Superior temporal gyrus (tissue), 1 donor: ENCODE measurements around the gene PTOV1.

Source experiments
- DNase-seq: peaks from one replicate; pipeline ENCODE4 v3.0.0-alpha.2; 2016; ENCODE audit errors: extremely low spot score

The PTOV1 gene

GRCh38 chr19:49858088-49858985 lies 7.4 kb downstream of the PTOV1 start:
- DNase-seq = peak; percentile 34

- DNase-seq = no peak
These were observed 8.8 kb downstream of the PTOV1 start for GRCh38 chr19:49859682-49860335.

GRCh38 chr19:49860336-49861102 lies 9.6 kb downstream of the PTOV1 start:
- no peak for DNase-seq

- DNase-seq = no peak
These were observed 10.1 kb downstream of the PTOV1 start for GRCh38 chr19:49861107-49861506.

- no peak for DNase-seq
These were observed 10.8 kb downstream of the PTOV1 start for GRCh38 chr19:49861541-49862378.

- no peak for DNase-seq
These were observed 11.7 kb downstream of the PTOV1 start for GRCh38 chr19:49862391-49863253.

- DNase-seq = no peak
These were observed 12.4 kb downstream of the PTOV1 start for GRCh38 chr19:49863254-49863934.

- DNase-seq = no peak
These were observed 13.0 kb downstream of the PTOV1 start for GRCh38 chr19:49863935-49864320.

GRCh38 chr19:49864890-49865289 lies 13.9 kb downstream of the PTOV1 start:
- DNase-seq = no peak

- peak; percentile 92 for DNase-seq
These were observed 16.2 kb downstream of the PTOV1 start, which contains the start of gene PNKP for GRCh38 chr19:49866933-49867782. Gene PNKP, minus strand, starts transcription at chr19:49867576. Its CDS starts 372 bp downstream, at chr19:49867204.

- DNase-seq = no peak
These were observed 18.1 kb downstream of the PTOV1 start for GRCh38 chr19:49869009-49869483.

- peak; percentile 100 for DNase-seq
These were observed 18.7 kb downstream of the PTOV1 start for GRCh38 chr19:49869484-49870308.

GRCh38 chr19:49870309-49870901 lies 19.4 kb downstream of the PTOV1 start:
- no peak for DNase-seq

- no peak for DNase-seq
These were observed 20.5 kb downstream of the PTOV1 start for GRCh38 chr19:49871349-49871985.

GRCh38 chr19:49872245-49873128 lies 21.5 kb downstream of the PTOV1 start:
- no peak for DNase-seq

- no peak for DNase-seq
These were observed 22.2 kb downstream of the PTOV1 start for GRCh38 chr19:49873129-49873521.
